ENCODE measurements around the gene XIRP1. TPM values are rescaled to one million over a fixed set of nuclear protein-coding genes. Genes with fewer than 3 reads are reported as not detected.
A peak's percentile ranks its signal among the peaks of the same experiment; 100 is the strongest.

Gene XIRP1
- total RNA-seq, 1 donor from 2014 or later = not detected

- no peaks in the 10 kb centered on the region for H3K9me3 Mint-ChIP-seq (ENCODE audit: low read depth)
- DNase-seq (ENCODE audit: low spot score, unreplicated experiment) = no peak
- peak; percentile 50 for TF ChIP-seq CTCF (IDR thresholded peaks at IDR 0.05; ENCODE audit: unreplicated experiment)
- H3K4me1 Mint-ChIP-seq (ENCODE audit: low read depth) = peaks cover 35% of the 10 kb centered on the region
- H3K27me3 Mint-ChIP-seq = peaks cover 2% of the 10 kb centered on the region
- peak overlapping the region; percentile 42 for H3K27ac Mint-ChIP-seq
- no peak overlapping the region for H3K4me3 Mint-ChIP-seq (ENCODE audit: low read depth)
- no peaks in the 10 kb centered on the region for H3K36me3 Mint-ChIP-seq (ENCODE audit: insufficient read depth)
These were observed 16.2 kb upstream of the XIRP1 start for GRCh38 chr3:39208463-39209055.

- H3K9me3 Mint-ChIP-seq (ENCODE audit: low read depth) = no peaks in the 10 kb centered on the region
- H3K4me1 Mint-ChIP-seq (ENCODE audit: low read depth) = peaks cover 35% of the 10 kb centered on the region
- DNase-seq (ENCODE audit: low spot score, unreplicated experiment) = no peak
- peak overlapping the region; percentile 42 for H3K27ac Mint-ChIP-seq
- no peak overlapping the region for H3K4me3 Mint-ChIP-seq (ENCODE audit: low read depth)
- H3K27me3 Mint-ChIP-seq = peaks cover 10% of the 10 kb centered on the region
- no peak for TF ChIP-seq CTCF (IDR thresholded peaks at IDR 0.05; ENCODE audit: unreplicated experiment)
- H3K36me3 Mint-ChIP-seq (ENCODE audit: insufficient read depth) = no peaks in the 10 kb centered on the region
These were observed 15.2 kb upstream of the XIRP1 start for GRCh38 chr3:39207361-39208186.

GRCh38 chr3:39205919-39206516 lies 13.6 kb upstream of the XIRP1 start:
- Mint-ChIP-seq H3K4me3 (ENCODE audit: low read depth) (no peak overlapping the region), H3K27me3 (peaks cover 15% of the 10 kb centered on the region), H3K27ac (no peak overlapping the region), H3K9me3 (ENCODE audit: low read depth) (no peaks in the 10 kb centered on the region), H3K4me1 (ENCODE audit: low read depth) (peaks cover 35% of the 10 kb centered on the region), H3K36me3 (ENCODE audit: insufficient read depth) (no peaks in the 10 kb centered on the region)
- no peak for TF ChIP-seq CTCF (IDR thresholded peaks at IDR 0.05; ENCODE audit: unreplicated experiment)
- DNase-seq (ENCODE audit: low spot score, unreplicated experiment) = no peak

- H3K4me1 Mint-ChIP-seq (ENCODE audit: low read depth) = peaks cover 35% of the 10 kb centered on the region
- H3K4me3 Mint-ChIP-seq (ENCODE audit: low read depth) = no peak overlapping the region
- no peaks in the 10 kb centered on the region for H3K36me3 Mint-ChIP-seq (ENCODE audit: insufficient read depth)
- no peak overlapping the region for H3K27ac Mint-ChIP-seq
- TF ChIP-seq CTCF (IDR thresholded peaks at IDR 0.05; ENCODE audit: unreplicated experiment) = no peak
- no peak for DNase-seq (ENCODE audit: low spot score, unreplicated experiment)
- no peaks in the 10 kb centered on the region for H3K9me3 Mint-ChIP-seq (ENCODE audit: low read depth)
- H3K27me3 Mint-ChIP-seq = peaks cover 15% of the 10 kb centered on the region
These were observed 12.7 kb upstream of the XIRP1 start for GRCh38 chr3:39205131-39205530.

GRCh38 chr3:39203860-39204259 lies 11.5 kb upstream of the XIRP1 start:
- TF ChIP-seq CTCF (IDR thresholded peaks at IDR 0.05; ENCODE audit: unreplicated experiment) = no peak

More at GRCh38 chr3:39203860-39204259, 11.5 kb upstream of the XIRP1 start:
- Mint-ChIP-seq H3K4me3 (ENCODE audit: low read depth) (no peak overlapping the region), H3K9me3 (ENCODE audit: low read depth) (no peaks in the 10 kb centered on the region), H3K27me3 (peaks cover 15% of the 10 kb centered on the region), H3K36me3 (ENCODE audit: insufficient read depth) (no peaks in the 10 kb centered on the region), H3K4me1 (ENCODE audit: low read depth) (peaks cover 35% of the 10 kb centered on the region), H3K27ac (no peak overlapping the region)
- no peak for DNase-seq (ENCODE audit: low spot score, unreplicated experiment)
